Measurements from ENCODE around the gene PIR. TPM values are rescaled to one million over a fixed set of nuclear protein-coding genes. Genes with fewer than 3 reads are reported as not detected.

The PIR gene
- total and polyA plus RNA-seq, 4 donors = 11.5 to 26.3 (median 20.2) TPM

DNA sequence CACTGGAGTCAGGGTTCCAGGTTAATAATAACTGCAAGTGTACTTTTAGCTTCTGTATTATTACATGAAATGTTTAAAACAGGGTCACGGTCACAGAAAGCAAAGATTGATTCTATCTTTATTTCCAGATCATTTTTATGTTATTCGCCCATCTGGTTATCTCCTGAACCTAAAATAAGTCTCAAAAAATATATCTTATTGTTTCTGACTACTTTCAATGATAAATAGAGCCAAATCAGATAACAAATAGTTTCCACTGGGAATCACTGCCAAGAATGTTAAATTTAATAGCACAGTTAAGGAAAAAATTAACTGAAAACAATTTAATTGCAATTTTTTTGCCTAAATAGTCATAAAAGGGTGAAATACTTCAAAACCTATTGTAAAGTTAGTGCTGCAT lies 91.8 kb downstream of the PIR start:
- H3K36me3 ChIP-seq (ENCODE audit: control insufficient read depth in 1 of 2, insufficient read depth in 2 of 2, low read length in 1 of 2) = no peaks in the 10 kb centered on the region
- H3K4me3 ChIP-seq (ENCODE audit: low read length in 2 of 2) = no peak overlapping the region
- intact Hi-C loops (cut with DNase I) = no loop called here
- H3K4me1 ChIP-seq (ENCODE audit: control insufficient read depth in 1 of 2, insufficient read depth in 2 of 2, low read length in 2 of 2) = no peaks in the 10 kb centered on the region
- 2 to 11% methylated on average over 2 of the region's 2 CpGs for WGBS, 2 donors
- H3K9me3 ChIP-seq (ENCODE audit: control insufficient read depth, low read length) = no peaks in the 10 kb centered on the region
- ATAC-seq (ENCODE audit: low FRiP score) (no peak), DNase-seq (no peak)
- H3K27ac ChIP-seq (ENCODE audit: low read depth in 1 of 2, low read length in 2 of 2) = no peak overlapping the region
- no peaks in the 10 kb centered on the region for H3K27me3 ChIP-seq (ENCODE audit: control insufficient read depth in 1 of 2, insufficient read depth in 2 of 2, low read length in 1 of 2)

DNA sequence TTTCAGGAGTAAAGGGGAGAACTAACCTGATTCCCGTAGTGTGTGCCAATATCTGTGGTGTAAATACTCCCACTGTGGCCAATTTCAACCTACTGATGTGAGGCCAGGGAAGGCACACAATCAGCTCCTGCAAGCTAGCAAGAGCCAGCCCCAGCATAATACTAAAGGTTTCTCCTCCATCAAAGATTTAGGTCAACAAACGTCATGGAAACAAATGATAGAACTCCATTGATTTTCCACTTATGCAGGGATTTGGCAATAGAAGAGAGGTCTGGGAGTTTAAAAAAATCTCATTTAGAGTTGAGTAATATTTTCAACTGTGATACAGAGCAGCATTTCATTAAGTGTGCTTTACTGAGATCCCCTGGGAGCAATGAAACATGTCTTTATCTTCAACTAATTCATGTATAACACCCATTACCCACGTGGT lies 93.2 kb downstream of the PIR start:
- no peak overlapping the region for H3K27ac ChIP-seq (ENCODE audit: low read depth in 1 of 2, low read length in 2 of 2)
- ATAC-seq (ENCODE audit: low FRiP score) (peak; percentile 78), DNase-seq (no peak)
- no peak overlapping the region for H3K4me3 ChIP-seq (ENCODE audit: low read length in 2 of 2)
- 64 to 65% methylated on average over 3 of the region's 3 CpGs for WGBS, 2 donors
- no peaks in the 10 kb centered on the region for H3K27me3 ChIP-seq (ENCODE audit: control insufficient read depth in 1 of 2, insufficient read depth in 2 of 2, low read length in 1 of 2)
- H3K36me3 ChIP-seq (ENCODE audit: control insufficient read depth in 1 of 2, insufficient read depth in 2 of 2, low read length in 1 of 2) = no peaks in the 10 kb centered on the region
- no peaks in the 10 kb centered on the region for H3K9me3 ChIP-seq (ENCODE audit: control insufficient read depth, low read length)
- intact Hi-C loops (cut with DNase I) = no loop called here
- H3K4me1 ChIP-seq (ENCODE audit: control insufficient read depth in 1 of 2, insufficient read depth in 2 of 2, low read length in 2 of 2) = no peaks in the 10 kb centered on the region

DNA sequence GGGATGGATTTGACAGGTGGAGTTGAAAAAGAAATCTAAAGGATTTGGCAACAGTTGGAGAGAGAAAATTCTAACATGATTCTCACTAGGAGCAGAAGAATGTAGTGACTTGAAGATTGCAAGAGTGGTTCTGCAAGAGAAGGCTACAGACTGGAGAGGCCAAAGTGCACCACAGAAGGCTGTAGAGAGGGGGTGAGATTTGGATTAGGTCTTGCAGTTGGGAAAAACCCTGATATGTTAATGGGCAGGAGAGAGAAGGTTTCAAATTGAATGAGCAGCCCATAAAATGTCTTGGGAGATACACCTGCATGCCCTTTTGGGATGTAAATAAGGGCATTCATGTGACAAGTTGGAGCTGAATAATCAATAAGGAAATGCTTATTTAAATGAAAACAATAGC lies 94.3 kb downstream of the PIR start:
- DNase-seq (no peak), ATAC-seq (ENCODE audit: low FRiP score) (no peak)
- no peaks in the 10 kb centered on the region for H3K4me1 ChIP-seq (ENCODE audit: control insufficient read depth in 1 of 2, insufficient read depth in 2 of 2, low read length in 2 of 2)
- H3K27me3 ChIP-seq (ENCODE audit: control insufficient read depth in 1 of 2, insufficient read depth in 2 of 2, low read length in 1 of 2) = no peaks in the 10 kb centered on the region
- H3K4me3 ChIP-seq (ENCODE audit: low read length in 2 of 2) = no peak overlapping the region
- no peak overlapping the region for H3K27ac ChIP-seq (ENCODE audit: low read depth in 1 of 2, low read length in 2 of 2)
- no peaks in the 10 kb centered on the region for H3K9me3 ChIP-seq (ENCODE audit: control insufficient read depth, low read length)
- no peaks in the 10 kb centered on the region for H3K36me3 ChIP-seq (ENCODE audit: control insufficient read depth in 1 of 2, insufficient read depth in 2 of 2, low read length in 1 of 2)
- intact Hi-C loops (cut with DNase I) = no loop called here

DNA sequence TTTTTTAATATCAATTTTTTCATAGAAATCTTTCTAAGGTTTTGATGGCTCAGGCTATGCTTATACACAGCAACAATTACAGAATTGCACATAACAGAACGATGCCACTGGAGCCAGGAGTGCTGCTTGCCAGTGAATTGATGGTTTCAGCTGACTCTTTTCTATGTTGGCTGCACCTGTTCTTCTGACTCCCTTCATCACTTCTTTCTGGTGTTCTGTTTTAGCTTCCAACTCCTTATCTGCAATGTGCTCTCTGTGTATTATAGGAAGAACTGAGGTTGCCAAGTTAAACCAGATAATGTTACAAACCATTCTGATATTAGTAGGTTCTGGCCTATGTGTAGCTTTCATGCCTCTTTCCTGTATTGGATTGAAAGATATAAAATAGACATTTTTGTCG lies 97.3 kb downstream of the PIR start:
- DNase-seq (no peak), ATAC-seq (ENCODE audit: low FRiP score) (no peak)
- no peak overlapping the region for H3K27ac ChIP-seq (ENCODE audit: low read depth in 1 of 2, low read length in 2 of 2)
- 24 to 27% methylated on average over 2 of the region's 2 CpGs for WGBS, 2 donors
- no peaks in the 10 kb centered on the region for H3K9me3 ChIP-seq (ENCODE audit: control insufficient read depth, low read length)
- no peaks in the 10 kb centered on the region for H3K4me1 ChIP-seq (ENCODE audit: control insufficient read depth in 1 of 2, insufficient read depth in 2 of 2, low read length in 2 of 2)
- no peak overlapping the region for H3K4me3 ChIP-seq (ENCODE audit: low read length in 2 of 2)
- H3K36me3 ChIP-seq (ENCODE audit: control insufficient read depth in 1 of 2, insufficient read depth in 2 of 2, low read length in 1 of 2) = no peaks in the 10 kb centered on the region
- no peaks in the 10 kb centered on the region for H3K27me3 ChIP-seq (ENCODE audit: control insufficient read depth in 1 of 2, insufficient read depth in 2 of 2, low read length in 1 of 2)
- intact Hi-C loops (cut with DNase I) = no loop called here

DNA sequence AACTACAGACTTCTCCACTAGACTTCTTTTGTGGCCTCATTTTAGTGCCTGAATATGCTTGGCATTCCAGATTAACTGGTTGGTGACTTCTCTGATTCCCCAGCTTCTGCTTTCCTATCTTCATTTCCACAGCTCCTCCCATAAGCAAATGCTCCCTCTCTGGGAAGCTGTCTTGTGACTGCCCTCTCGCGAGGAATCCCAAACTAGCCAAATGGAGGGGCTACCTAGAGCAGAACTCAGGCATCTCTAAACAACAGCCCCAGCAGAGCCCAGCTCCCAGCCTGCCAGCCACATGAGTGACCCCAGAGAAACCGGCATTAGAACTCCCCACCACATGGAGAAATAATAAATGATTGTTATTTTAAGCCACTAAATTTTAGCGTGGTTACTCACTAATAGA lies 101.3 kb downstream of the PIR start:
- Histone ChIP-seq H3K4me1 (ENCODE audit: control insufficient read depth in 1 of 2, insufficient read depth in 2 of 2, low read length in 2 of 2) (no peaks in the 10 kb centered on the region), H3K4me3 (ENCODE audit: low read length in 2 of 2) (no peak overlapping the region), H3K36me3 (ENCODE audit: control insufficient read depth in 1 of 2, insufficient read depth in 2 of 2, low read length in 1 of 2) (no peaks in the 10 kb centered on the region), H3K27me3 (ENCODE audit: control insufficient read depth in 1 of 2, insufficient read depth in 2 of 2, low read length in 1 of 2) (no peaks in the 10 kb centered on the region), H3K9me3 (ENCODE audit: control insufficient read depth, low read length) (no peaks in the 10 kb centered on the region), H3K27ac (ENCODE audit: low read depth in 1 of 2, low read length in 2 of 2) (no peak overlapping the region)
- WGBS, 2 donors = 53 to 71% methylated on average over 4 of the region's 4 CpGs
- DNase-seq = no peak
- ATAC-seq (ENCODE audit: low FRiP score) = no peak
- intact Hi-C loops (cut with DNase I) = no loop called here

DNA sequence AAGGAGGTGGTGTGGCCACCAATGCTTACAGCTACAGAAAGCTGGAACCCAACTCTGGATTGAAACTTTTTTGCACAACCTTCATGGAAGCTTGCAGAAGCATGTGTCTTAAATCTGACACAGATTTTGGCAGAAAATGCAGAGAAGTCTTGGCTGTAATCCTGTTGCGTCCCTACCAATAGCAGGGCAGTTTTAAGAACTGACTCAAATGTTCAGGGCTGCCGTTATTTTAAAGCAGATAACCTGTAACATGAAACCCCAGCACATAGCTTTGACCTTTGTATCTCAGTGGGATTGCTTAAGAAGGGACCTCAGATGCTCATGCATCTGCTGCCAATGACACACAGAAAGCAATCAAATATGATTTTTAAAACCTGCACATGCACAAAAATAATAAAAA lies 108.8 kb downstream of the PIR start, which contains the start of gene VEGFD:
VEGFD (minus strand) TSS at position 110 of the 400 bp plus-strand sequence. CDS start 467 bp downstream, outside the sequence.
- Histone ChIP-seq H3K36me3 (ENCODE audit: control insufficient read depth in 1 of 2, insufficient read depth in 2 of 2, low read length in 1 of 2) (peaks cover 0 to 2% of the 10 kb centered on the region in 2 donors), H3K4me1 (ENCODE audit: control insufficient read depth in 1 of 2, insufficient read depth in 2 of 2, low read length in 2 of 2) (no peaks in the 10 kb centered on the region), H3K4me3 (ENCODE audit: low read length in 2 of 2) (no peak within 1 kb of the TSS), H3K27ac (ENCODE audit: low read depth in 1 of 2, low read length in 2 of 2) (no peak within 1 kb of the TSS), H3K27me3 (ENCODE audit: control insufficient read depth in 1 of 2, insufficient read depth in 2 of 2, low read length in 1 of 2) (no peaks in the 10 kb centered on the region), H3K9me3 (ENCODE audit: control insufficient read depth, low read length) (no peaks in the 10 kb centered on the region)
- WGBS, 2 donors = 6 to 19% methylated on average over 2 of the region's 2 CpGs
- peak; percentile 44 for ATAC-seq (ENCODE audit: low FRiP score)
- no peak for DNase-seq
- intact Hi-C loops (cut with DNase I) = no loop called here

DNA sequence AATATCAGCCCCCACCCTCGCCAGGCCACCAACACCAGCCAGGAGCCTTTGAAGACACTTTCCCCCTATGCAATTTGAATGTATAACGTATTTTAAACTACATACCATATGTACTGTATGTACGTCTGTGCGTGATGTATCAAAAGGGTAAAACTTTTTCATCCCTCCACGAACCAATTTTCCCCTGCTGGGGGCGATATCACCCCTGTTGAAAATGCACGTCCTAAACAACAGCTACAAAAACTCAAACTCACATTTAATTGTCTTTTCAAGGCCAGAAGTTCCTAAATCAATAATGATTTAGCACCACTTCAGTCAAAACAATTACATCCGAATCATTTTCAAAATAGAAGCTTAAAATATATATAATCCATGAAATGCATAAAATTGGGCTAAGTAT lies 110.3 kb downstream of the PIR start:
- Histone ChIP-seq H3K4me3 (ENCODE audit: low read length in 2 of 2) (no peak overlapping the region), H3K4me1 (ENCODE audit: control insufficient read depth in 1 of 2, insufficient read depth in 2 of 2, low read length in 2 of 2) (no peaks in the 10 kb centered on the region), H3K36me3 (ENCODE audit: control insufficient read depth in 1 of 2, insufficient read depth in 2 of 2, low read length in 1 of 2) (peaks cover 0 to 3% of the 10 kb centered on the region in 2 donors), H3K27ac (ENCODE audit: low read depth in 1 of 2, low read length in 2 of 2) (no peak overlapping the region), H3K9me3 (ENCODE audit: control insufficient read depth, low read length) (no peaks in the 10 kb centered on the region), H3K27me3 (ENCODE audit: control insufficient read depth in 1 of 2, insufficient read depth in 2 of 2, low read length in 1 of 2) (no peaks in the 10 kb centered on the region)
- 58 to 92% methylated on average over 8 of the region's 8 CpGs for WGBS, 2 donors
- intact Hi-C loops (cut with DNase I) = no loop called here
- DNase-seq (no peak), ATAC-seq (ENCODE audit: low FRiP score) (no peak)

DNA sequence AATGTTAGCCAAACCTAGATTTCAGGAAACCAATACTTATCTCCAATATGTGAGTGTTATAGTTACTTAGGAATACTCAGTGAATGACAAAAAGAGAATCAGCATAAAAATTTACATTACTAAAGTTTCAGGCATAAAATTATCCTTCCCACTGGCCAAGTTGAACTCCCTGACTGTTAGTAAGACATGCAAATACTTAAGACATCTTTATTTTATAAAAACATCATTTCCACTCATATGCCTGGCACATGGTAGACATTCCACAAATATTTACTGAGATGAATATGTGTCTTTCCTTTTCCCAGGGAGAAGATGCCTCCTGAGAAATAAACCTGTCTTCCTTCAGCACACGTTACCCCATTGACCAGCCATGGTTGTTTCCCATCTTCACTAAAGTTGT lies 116.2 kb downstream of the PIR start:
- Histone ChIP-seq H3K9me3 (ENCODE audit: control insufficient read depth, low read length) (no peaks in the 10 kb centered on the region), H3K27me3 (ENCODE audit: control insufficient read depth in 1 of 2, insufficient read depth in 2 of 2, low read length in 1 of 2) (no peaks in the 10 kb centered on the region), H3K36me3 (ENCODE audit: control insufficient read depth in 1 of 2, insufficient read depth in 2 of 2, low read length in 1 of 2) (peaks cover 0 to 2% of the 10 kb centered on the region in 2 donors), H3K4me3 (ENCODE audit: low read length in 2 of 2) (no peak overlapping the region), H3K4me1 (ENCODE audit: control insufficient read depth in 1 of 2, insufficient read depth in 2 of 2, low read length in 2 of 2) (no peaks in the 10 kb centered on the region), H3K27ac (ENCODE audit: low read depth in 1 of 2, low read length in 2 of 2) (no peak overlapping the region)
- WGBS, 2 donors = 84 to 89% methylated on average over 1 of the region's 1 CpG
- intact Hi-C loops (cut with DNase I) = no loop called here
- ATAC-seq (ENCODE audit: low FRiP score) (no peak), DNase-seq (no peak)

DNA sequence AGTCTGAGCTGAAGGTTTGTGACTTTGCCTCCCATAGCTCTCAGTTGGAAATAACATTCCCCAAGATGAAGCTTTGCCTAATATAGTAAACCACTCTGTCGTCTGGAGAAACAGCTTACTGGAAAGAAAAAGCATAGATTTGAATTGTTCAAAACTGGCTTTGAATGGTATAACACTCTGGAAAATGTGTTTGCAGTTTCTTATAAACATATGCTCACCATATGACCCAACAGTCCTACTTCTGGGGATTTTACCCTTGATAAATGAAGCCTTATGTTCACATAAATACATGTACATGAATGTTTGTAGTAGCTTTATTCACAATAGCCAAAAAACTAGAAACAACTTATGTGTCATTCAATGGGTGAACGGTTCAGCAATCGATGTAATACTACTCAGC lies 119.2 kb downstream of the PIR start:
- H3K27me3 ChIP-seq (ENCODE audit: control insufficient read depth in 1 of 2, insufficient read depth in 2 of 2, low read length in 1 of 2) = no peaks in the 10 kb centered on the region
- ATAC-seq (ENCODE audit: low FRiP score) (no peak), DNase-seq (no peak)
- no peaks in the 10 kb centered on the region for H3K9me3 ChIP-seq (ENCODE audit: control insufficient read depth, low read length)
- intact Hi-C loops (cut with DNase I) = no loop called here
- no peak overlapping the region for H3K27ac ChIP-seq (ENCODE audit: low read depth in 1 of 2, low read length in 2 of 2)
- no peaks in the 10 kb centered on the region for H3K4me1 ChIP-seq (ENCODE audit: control insufficient read depth in 1 of 2, insufficient read depth in 2 of 2, low read length in 2 of 2)
- 51 to 62% methylated on average over 3 of the region's 3 CpGs for WGBS, 2 donors
- H3K4me3 ChIP-seq (ENCODE audit: low read length in 2 of 2) = no peak overlapping the region
- peaks cover 0 to 2% of the 10 kb centered on the region in 2 donors for H3K36me3 ChIP-seq (ENCODE audit: control insufficient read depth in 1 of 2, insufficient read depth in 2 of 2, low read length in 1 of 2)

All from aorta (tissue), 5 donors.